ENCODE data around the gene SLC25A43.

The SLC25A43 gene

DNA sequence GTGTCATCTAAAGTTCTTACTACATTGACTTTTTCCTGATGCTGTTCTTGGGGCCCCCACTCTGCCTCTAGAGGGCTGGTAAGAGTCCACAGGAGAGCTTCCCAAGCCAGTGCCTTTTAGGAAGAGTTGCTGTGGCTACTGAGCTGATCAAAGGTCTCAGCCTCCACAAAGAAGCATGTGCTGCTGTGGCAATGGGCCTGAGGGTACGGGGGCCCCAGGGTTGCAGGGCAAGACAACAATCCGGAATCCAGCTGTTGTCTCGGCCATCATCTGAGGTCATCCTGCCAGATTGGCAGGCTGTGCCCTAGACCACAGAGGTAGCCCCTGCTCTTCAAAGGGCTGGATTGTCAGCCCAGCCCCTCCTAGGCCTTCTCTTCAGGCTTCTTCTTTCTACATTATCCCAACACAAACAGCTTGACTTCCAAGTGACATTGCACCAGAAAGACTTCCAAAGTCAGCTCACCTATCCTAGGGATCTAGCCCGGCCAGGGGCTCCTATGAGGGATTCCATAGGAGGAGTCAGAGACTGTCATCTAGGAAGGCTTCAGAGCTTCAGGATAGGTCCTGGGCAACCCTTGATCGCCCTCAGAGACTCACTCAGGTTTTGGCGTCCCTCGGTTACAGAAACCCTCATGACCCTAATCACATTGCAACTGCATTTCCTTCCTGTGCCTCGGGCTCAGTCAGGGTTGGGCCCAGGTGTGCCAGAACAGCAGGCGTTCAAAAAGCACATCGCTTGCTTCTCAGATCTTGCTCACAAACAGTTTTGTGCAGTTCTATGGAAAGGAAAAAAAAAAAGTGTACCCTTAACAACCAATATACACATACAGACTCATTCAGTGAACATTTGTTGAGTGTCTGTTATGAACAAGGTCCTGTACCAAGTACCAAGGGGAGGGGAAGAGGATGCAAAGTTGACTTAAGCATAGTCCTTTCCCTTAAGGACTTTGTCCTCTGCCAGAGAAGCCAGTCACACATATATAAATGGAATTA lies 96.9 kb downstream of the SLC25A43 start:
- Histone ChIP-seq H3K4me1 (ENCODE audit: control insufficient read depth, insufficient read depth, low read length) (no peaks in the 10 kb centered on the region), H3K27me3 (ENCODE audit: control insufficient read depth, insufficient read depth, low read length) (no peaks in the 10 kb centered on the region), H3K36me3 (ENCODE audit: control insufficient read depth, insufficient read depth, low read length) (no peaks in the 10 kb centered on the region), H3K4me3 (ENCODE audit: low read length) (no peak overlapping the region), H3K9ac (ENCODE audit: low read length) (no peak overlapping the region), H3K27ac (ENCODE audit: low read depth, low read length) (no peak overlapping the region)

GRCh38 chrX:119497185-119497584 lies 98.0 kb downstream of the SLC25A43 start:
- Histone ChIP-seq H3K36me3 (ENCODE audit: control insufficient read depth, insufficient read depth, low read length) (no peaks in the 10 kb centered on the region), H3K27me3 (ENCODE audit: control insufficient read depth, insufficient read depth, low read length) (no peaks in the 10 kb centered on the region), H3K9ac (ENCODE audit: low read length) (no peak overlapping the region), H3K27ac (ENCODE audit: low read depth, low read length) (no peak overlapping the region), H3K4me3 (ENCODE audit: low read length) (no peak overlapping the region), H3K4me1 (ENCODE audit: control insufficient read depth, insufficient read depth, low read length) (no peaks in the 10 kb centered on the region)

GRCh38 chrX:119500061-119500800 lies 101.1 kb downstream of the SLC25A43 start:
- Histone ChIP-seq H3K27me3 (ENCODE audit: control insufficient read depth, insufficient read depth, low read length) (no peaks in the 10 kb centered on the region), H3K4me1 (ENCODE audit: control insufficient read depth, insufficient read depth, low read length) (no peaks in the 10 kb centered on the region), H3K9ac (ENCODE audit: low read length) (no peak overlapping the region), H3K36me3 (ENCODE audit: control insufficient read depth, insufficient read depth, low read length) (no peaks in the 10 kb centered on the region), H3K27ac (ENCODE audit: low read depth, low read length) (no peak overlapping the region), H3K4me3 (ENCODE audit: low read length) (no peak overlapping the region)

DNA sequence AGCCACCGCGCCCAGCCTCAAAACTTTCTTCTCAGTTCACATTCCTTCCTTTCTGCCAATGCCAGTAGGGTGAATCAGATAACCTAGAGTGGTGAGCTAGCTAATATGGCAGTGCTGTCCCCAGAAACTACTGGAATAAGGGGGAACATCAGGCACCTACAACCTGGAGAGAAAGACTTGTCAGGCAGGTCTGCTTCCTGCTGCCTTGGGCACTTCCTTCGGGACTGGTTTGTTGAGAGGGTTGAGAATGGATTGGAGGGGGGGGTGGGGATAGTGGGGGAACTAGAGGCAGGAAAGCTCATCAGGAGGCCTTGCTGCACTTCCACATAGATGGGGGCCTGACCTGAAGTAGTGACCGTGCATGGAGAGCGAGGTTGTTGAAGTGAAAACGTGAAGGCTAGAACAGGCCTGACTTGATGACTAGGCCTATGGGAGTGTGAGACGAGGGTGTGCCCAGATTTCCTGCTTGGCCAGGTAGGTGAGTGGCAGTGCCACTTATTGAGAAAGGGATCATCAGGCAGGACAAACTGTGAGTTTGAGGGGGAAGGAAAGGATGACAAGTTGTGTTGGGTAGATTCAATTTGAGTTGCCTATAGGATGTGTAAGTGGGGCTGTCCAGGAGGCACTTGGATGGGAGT lies 102.5 kb downstream of the SLC25A43 start:
- Histone ChIP-seq H3K27ac (ENCODE audit: low read depth, low read length) (no peak overlapping the region), H3K9ac (ENCODE audit: low read length) (no peak overlapping the region), H3K27me3 (ENCODE audit: control insufficient read depth, insufficient read depth, low read length) (no peaks in the 10 kb centered on the region), H3K4me1 (ENCODE audit: control insufficient read depth, insufficient read depth, low read length) (no peaks in the 10 kb centered on the region), H3K36me3 (ENCODE audit: control insufficient read depth, insufficient read depth, low read length) (no peaks in the 10 kb centered on the region), H3K4me3 (ENCODE audit: low read length) (no peak overlapping the region)

GRCh38 chrX:119502727-119503483 lies 103.8 kb downstream of the SLC25A43 start:
- Histone ChIP-seq H3K27me3 (ENCODE audit: control insufficient read depth, insufficient read depth, low read length) (no peaks in the 10 kb centered on the region), H3K27ac (ENCODE audit: low read depth, low read length) (no peak overlapping the region), H3K4me1 (ENCODE audit: control insufficient read depth, insufficient read depth, low read length) (no peaks in the 10 kb centered on the region), H3K36me3 (ENCODE audit: control insufficient read depth, insufficient read depth, low read length) (no peaks in the 10 kb centered on the region), H3K4me3 (ENCODE audit: low read length) (peak overlapping the region; percentile 21), H3K9ac (ENCODE audit: low read length) (peak overlapping the region; percentile 11)

DNA sequence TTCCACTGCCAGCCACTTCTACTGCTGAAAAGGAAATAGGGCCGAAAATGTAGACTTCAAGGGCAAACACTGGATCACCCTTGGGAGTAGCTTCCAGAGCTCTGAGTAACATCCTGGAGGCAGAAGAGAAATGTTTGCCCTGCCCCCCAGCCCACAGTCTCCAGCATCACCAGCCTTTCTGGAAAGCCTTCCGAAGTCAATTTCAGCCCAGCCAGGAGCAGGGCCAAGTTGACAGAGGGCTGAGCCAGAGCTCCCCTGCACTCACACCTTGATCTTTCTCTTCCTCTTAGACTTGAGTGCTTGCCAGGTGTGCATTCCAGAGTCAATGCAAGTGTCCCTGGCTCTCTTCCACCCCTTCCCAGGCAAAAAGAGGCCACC lies 104.3 kb downstream of the SLC25A43 start:
- H3K9ac ChIP-seq (ENCODE audit: low read length): no peak overlapping the region
- no peaks in the 10 kb centered on the region for H3K27me3 ChIP-seq (ENCODE audit: control insufficient read depth, insufficient read depth, low read length)
- no peaks in the 10 kb centered on the region for H3K4me1 ChIP-seq (ENCODE audit: control insufficient read depth, insufficient read depth, low read length)
- H3K4me3 ChIP-seq (ENCODE audit: low read length): peak overlapping the region; percentile 21
- no peaks in the 10 kb centered on the region for H3K36me3 ChIP-seq (ENCODE audit: control insufficient read depth, insufficient read depth, low read length)
- H3K27ac ChIP-seq (ENCODE audit: low read depth, low read length): no peak overlapping the region

Data from rectal smooth muscle tissue (tissue), 1 donor.